ENCODE data around the gene RFX4.

RFX4 gene

GRCh38 chr12:106757623-106758348 is 175.0 kb downstream of the RFX4 start:
- 84% methylated on average over 6 of the region's 6 CpGs for WGBS
- H2BK15ac ChIP-seq (ENCODE audit: low read depth, poor library complexity, severe bottlenecking), result no peak overlapping the region

GRCh38 chr12:106758349-106759110 is 175.7 kb downstream of the RFX4 start:
- no peak overlapping the region for H2BK120ac ChIP-seq (ENCODE audit: low read depth, low read length)
- H3K9ac ChIP-seq (ENCODE audit: low read length), result no peak overlapping the region
- H2AK5ac ChIP-seq (ENCODE audit: low read length, severe bottlenecking), result no peak overlapping the region
- no peak overlapping the region for H3K23ac ChIP-seq (ENCODE audit: low read length in 2 of 2)
- no peak for DNase-seq
- H3K18ac ChIP-seq (ENCODE audit: low read depth in 1 of 2, low read length in 2 of 2), result no peak overlapping the region
- no peaks in the 10 kb centered on the region for H3K79me1 ChIP-seq (replicated peaks; ENCODE audit: low read length, poor library complexity, severe bottlenecking)
- no peak overlapping the region for H3K27ac ChIP-seq (ENCODE audit: low read length, poor library complexity, severe bottlenecking)
- no peaks in the 10 kb centered on the region for H3K27me3 ChIP-seq (ENCODE audit: control insufficient read depth in 1 of 2, insufficient read depth in 1 of 2, low read length in 2 of 2)
- H4K91ac ChIP-seq (ENCODE audit: low read length), result no peak overlapping the region
- no peaks in the 10 kb centered on the region for H3K9me3 ChIP-seq (ENCODE audit: control insufficient read depth, low read length)
- H2BK12ac ChIP-seq (ENCODE audit: low read length in 2 of 2), result no peak overlapping the region
- H3K4me3 ChIP-seq (ENCODE audit: insufficient read depth in 1 of 2, low read depth in 1 of 2, low read length in 2 of 2), result no peak overlapping the region
- H2BK15ac ChIP-seq (ENCODE audit: low read depth, poor library complexity, severe bottlenecking), result no peak overlapping the region
- H3K4me2 ChIP-seq (ENCODE audit: low read length, poor library complexity, severe bottlenecking), result no peak overlapping the region
- H3K4me1 ChIP-seq (ENCODE audit: control insufficient read depth, insufficient read depth, low read depth, low read length), result no peaks in the 10 kb centered on the region
- H3K4ac ChIP-seq (ENCODE audit: low read depth in 1 of 2, low read length in 2 of 2), result no peak overlapping the region
- H4K8ac ChIP-seq (ENCODE audit: low read length), result no peak overlapping the region
- no peak overlapping the region for H2AFZ ChIP-seq (ENCODE audit: low read depth, low read length)
- no peak overlapping the region for H2BK5ac ChIP-seq (ENCODE audit: low read depth, low read length, poor library complexity, severe bottlenecking)
- H3K36me3 ChIP-seq (ENCODE audit: control insufficient read depth in 1 of 2, insufficient read depth in 2 of 2, low read depth in 1 of 2, low read length in 2 of 2), result no peaks in the 10 kb centered on the region
- H3K14ac ChIP-seq (ENCODE audit: low read length in 2 of 2), result no peak overlapping the region
- WGBS, result 92% methylated on average over 7 of the region's 7 CpGs

More at GRCh38 chr12:106757623-106758348, 175.0 kb downstream of the RFX4 start:
- Histone ChIP-seq H4K8ac (ENCODE audit: low read length) (no peak overlapping the region), H3K27me3 (ENCODE audit: control insufficient read depth in 1 of 2, insufficient read depth in 1 of 2, low read length in 2 of 2) (no peaks in the 10 kb centered on the region), H2AK5ac (ENCODE audit: low read length, severe bottlenecking) (no peak overlapping the region), H3K4ac (ENCODE audit: low read depth in 1 of 2, low read length in 2 of 2) (no peak overlapping the region), H3K9ac (ENCODE audit: low read length) (no peak overlapping the region), H3K4me3 (ENCODE audit: insufficient read depth in 1 of 2, low read depth in 1 of 2, low read length in 2 of 2) (no peak overlapping the region), H2BK120ac (ENCODE audit: low read depth, low read length) (no peak overlapping the region), H3K18ac (ENCODE audit: low read depth in 1 of 2, low read length in 2 of 2) (no peak overlapping the region), H2BK12ac (ENCODE audit: low read length in 2 of 2) (no peak overlapping the region), H3K79me1 (replicated peaks; ENCODE audit: low read length, poor library complexity, severe bottlenecking) (no peaks in the 10 kb centered on the region), H3K36me3 (ENCODE audit: control insufficient read depth in 1 of 2, insufficient read depth in 2 of 2, low read depth in 1 of 2, low read length in 2 of 2) (no peaks in the 10 kb centered on the region), H3K4me1 (ENCODE audit: control insufficient read depth, insufficient read depth, low read depth, low read length) (no peaks in the 10 kb centered on the region), H4K91ac (ENCODE audit: low read length) (no peak overlapping the region), H2AFZ (ENCODE audit: low read depth, low read length) (no peak overlapping the region), H3K14ac (ENCODE audit: low read length in 2 of 2) (no peak overlapping the region), H3K9me3 (ENCODE audit: control insufficient read depth, low read length) (no peaks in the 10 kb centered on the region), H2BK5ac (ENCODE audit: low read depth, low read length, poor library complexity, severe bottlenecking) (no peak overlapping the region), H3K4me2 (ENCODE audit: low read length, poor library complexity, severe bottlenecking) (no peak overlapping the region), H3K27ac (ENCODE audit: low read length, poor library complexity, severe bottlenecking) (no peak overlapping the region), H3K23ac (ENCODE audit: low read length in 2 of 2) (no peak overlapping the region)
- no peak for DNase-seq

GRCh38 chr12:106759526-106760183 is 176.9 kb downstream of the RFX4 start:
- Histone ChIP-seq H3K79me1 (replicated peaks; ENCODE audit: low read length, poor library complexity, severe bottlenecking) (no peaks in the 10 kb centered on the region), H3K18ac (ENCODE audit: low read depth in 1 of 2, low read length in 2 of 2) (peak overlapping the region; percentile 6 to 7), H4K91ac (ENCODE audit: low read length) (peak overlapping the region; percentile 79), H4K8ac (ENCODE audit: low read length) (peak overlapping the region; percentile 91), H2BK12ac (ENCODE audit: low read length in 2 of 2) (peak overlapping the region in 1 of 2 experiments; percentile 4), H2AFZ (ENCODE audit: low read depth, low read length) (no peak overlapping the region), H3K4me2 (ENCODE audit: low read length, poor library complexity, severe bottlenecking) (no peak overlapping the region), H3K4me1 (ENCODE audit: control insufficient read depth, insufficient read depth, low read depth, low read length) (peaks cover under 1% of the 10 kb centered on the region), H2BK120ac (ENCODE audit: low read depth, low read length) (no peak overlapping the region), H3K4me3 (ENCODE audit: insufficient read depth in 1 of 2, low read depth in 1 of 2, low read length in 2 of 2) (no peak overlapping the region), H2BK5ac (ENCODE audit: low read depth, low read length, poor library complexity, severe bottlenecking) (no peak overlapping the region), H3K23ac (ENCODE audit: low read length in 2 of 2) (no peak overlapping the region), H3K36me3 (ENCODE audit: control insufficient read depth in 1 of 2, insufficient read depth in 2 of 2, low read depth in 1 of 2, low read length in 2 of 2) (no peaks in the 10 kb centered on the region), H3K14ac (ENCODE audit: low read length in 2 of 2) (no peak overlapping the region), H3K9me3 (ENCODE audit: control insufficient read depth, low read length) (no peaks in the 10 kb centered on the region), H3K27ac (ENCODE audit: low read length, poor library complexity, severe bottlenecking) (no peak overlapping the region), H2BK15ac (ENCODE audit: low read depth, poor library complexity, severe bottlenecking) (no peak overlapping the region), H2AK5ac (ENCODE audit: low read length, severe bottlenecking) (no peak overlapping the region), H3K27me3 (ENCODE audit: control insufficient read depth in 1 of 2, insufficient read depth in 1 of 2, low read length in 2 of 2) (no peaks in the 10 kb centered on the region), H3K4ac (ENCODE audit: low read depth in 1 of 2, low read length in 2 of 2) (peak overlapping the region in 1 of 2 experiments; percentile 59), H3K9ac (ENCODE audit: low read length) (no peak overlapping the region)
- DNase-seq, result no peak
- 78% methylated on average over 5 of the region's 7 CpGs for WGBS

DNA sequence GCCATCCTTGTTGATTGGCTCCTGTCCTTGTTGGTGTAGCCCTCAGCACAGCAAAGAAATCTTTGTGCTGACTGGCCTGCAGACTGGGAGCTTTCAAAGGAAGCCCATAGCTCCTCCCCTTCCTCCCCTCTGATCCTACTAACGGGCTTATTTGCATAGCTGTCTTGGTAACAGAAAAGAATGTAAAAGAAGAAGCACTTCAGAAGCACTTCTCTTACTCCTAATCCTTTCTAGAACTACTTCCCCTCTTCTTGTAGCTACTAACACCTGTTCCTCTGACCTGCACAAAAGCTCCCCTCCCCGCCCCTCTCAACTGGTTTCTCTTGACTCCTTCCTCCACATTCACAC is 177.4 kb downstream of the RFX4 start:
- H2AFZ ChIP-seq (ENCODE audit: low read depth, low read length), result no peak overlapping the region
- H3K9ac ChIP-seq (ENCODE audit: low read length), result no peak overlapping the region
- H2BK15ac ChIP-seq (ENCODE audit: low read depth, poor library complexity, severe bottlenecking), result no peak overlapping the region
- H3K4me3 ChIP-seq (ENCODE audit: insufficient read depth in 1 of 2, low read depth in 1 of 2, low read length in 2 of 2), result no peak overlapping the region
- no peak overlapping the region for H3K23ac ChIP-seq (ENCODE audit: low read length in 2 of 2)
- no peak overlapping the region for H2BK12ac ChIP-seq (ENCODE audit: low read length in 2 of 2)
- no peak overlapping the region for H2BK120ac ChIP-seq (ENCODE audit: low read depth, low read length)
- H3K4ac ChIP-seq (ENCODE audit: low read depth in 1 of 2, low read length in 2 of 2), result no peak overlapping the region
- H4K91ac ChIP-seq (ENCODE audit: low read length), result no peak overlapping the region
- no peaks in the 10 kb centered on the region for H3K79me1 ChIP-seq (replicated peaks; ENCODE audit: low read length, poor library complexity, severe bottlenecking)
- H3K9me3 ChIP-seq (ENCODE audit: control insufficient read depth, low read length), result no peaks in the 10 kb centered on the region
- peak; percentile 38 for DNase-seq
- H3K18ac ChIP-seq (ENCODE audit: low read depth in 1 of 2, low read length in 2 of 2), result peak overlapping the region; percentile 0 to 6
- H2BK5ac ChIP-seq (ENCODE audit: low read depth, low read length, poor library complexity, severe bottlenecking), result no peak overlapping the region
- H3K4me2 ChIP-seq (ENCODE audit: low read length, poor library complexity, severe bottlenecking), result no peak overlapping the region
- peak overlapping the region; percentile 91 for H4K8ac ChIP-seq (ENCODE audit: low read length)
- H3K4me1 ChIP-seq (ENCODE audit: control insufficient read depth, insufficient read depth, low read depth, low read length), result peaks cover 2% of the 10 kb centered on the region
- H3K27ac ChIP-seq (ENCODE audit: low read length, poor library complexity, severe bottlenecking), result no peak overlapping the region
- no peak overlapping the region for H2AK5ac ChIP-seq (ENCODE audit: low read length, severe bottlenecking)
- no peaks in the 10 kb centered on the region for H3K27me3 ChIP-seq (ENCODE audit: control insufficient read depth in 1 of 2, insufficient read depth in 1 of 2, low read length in 2 of 2)
- H3K14ac ChIP-seq (ENCODE audit: low read length in 2 of 2), result no peak overlapping the region
- H3K36me3 ChIP-seq (ENCODE audit: control insufficient read depth in 1 of 2, insufficient read depth in 2 of 2, low read depth in 1 of 2, low read length in 2 of 2), result no peaks in the 10 kb centered on the region
- WGBS, result 28% methylated on average over 2 of the region's 2 CpGs

Measured in mesenchymal stem cell (in vitro differentiated cells and primary cell).